Measurements from ENCODE around the gene GATAD2B. TPM values are rescaled to one million over a fixed set of nuclear protein-coding genes. Genes with fewer than 3 reads are reported as not detected.

GATAD2B gene
- total RNA-seq, 4 donors from 2014 or later: 22.0 to 40.7 (median 28.1) TPM

DNA sequence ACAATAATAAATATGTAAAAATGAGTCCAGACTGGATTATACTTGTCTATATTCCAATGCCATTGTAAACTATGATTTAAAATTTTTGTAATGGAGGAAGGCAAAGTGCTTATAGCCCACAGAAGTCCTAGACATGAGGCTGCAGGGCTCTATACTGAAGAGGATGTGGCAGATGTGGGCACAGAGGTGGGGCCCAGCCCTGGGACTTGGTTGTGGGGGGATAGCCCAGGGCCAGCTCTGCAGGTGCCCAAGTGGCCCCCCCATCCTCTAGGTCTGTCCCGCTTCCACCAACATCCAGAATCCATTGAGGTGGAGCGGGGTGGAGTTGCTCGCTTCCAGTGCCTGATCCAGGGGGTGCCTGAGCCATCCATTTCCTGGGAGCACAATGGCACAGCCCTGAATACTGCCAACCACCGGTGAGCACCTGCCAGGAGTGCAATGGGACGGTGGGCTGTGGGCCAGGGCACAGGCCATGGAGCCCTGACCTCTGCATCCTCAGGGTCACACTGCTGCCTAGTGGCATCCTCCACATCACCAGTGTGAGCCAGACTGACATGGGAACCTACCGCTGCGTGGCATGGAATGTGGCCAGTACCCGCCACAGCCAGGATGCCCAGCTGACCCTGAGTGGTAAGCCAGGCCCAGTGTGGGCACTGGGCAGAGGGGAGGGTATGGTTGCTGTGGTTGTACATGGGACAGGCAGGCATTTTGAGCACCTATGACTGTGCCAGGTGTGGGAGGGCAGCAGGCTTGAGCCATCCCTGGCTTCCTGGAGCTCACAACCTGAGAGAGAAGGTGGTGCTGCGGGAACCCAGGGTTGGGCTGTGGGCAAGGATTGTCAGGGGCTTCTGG is 126.6 kb downstream of the GATAD2B start:
- Histone ChIP-seq H3K4me3 (no peak overlapping the region), H3K4me1 (no peaks in the 10 kb centered on the region), H3K36me3 (no peaks in the 10 kb centered on the region), H3K27ac (no peak overlapping the region), H3K27me3 (no peaks in the 10 kb centered on the region), H3K9me3 (no peaks in the 10 kb centered on the region)
- in situ Hi-C loops (cut with MboI; ENCODE audit: low sequenced_read_pairs in 4 of 4) (loop anchor here (5.0 to 10.0 kb wide), 3 partner anchors 149 to 191 kb away; partner anchors contain the start of genes RAB13 (in 3 of the 4) and DENND4B (in 1 of the 4)), intact Hi-C loops (cut with DNase I; ENCODE audit: low total_unique reads) (loop anchor here (5.0 kb wide), 2 partner anchors 126 to 476 kb away; partner anchors contain the start of genes GATAD2B and HAX1)
- TF ChIP-seq, protein P1, sequence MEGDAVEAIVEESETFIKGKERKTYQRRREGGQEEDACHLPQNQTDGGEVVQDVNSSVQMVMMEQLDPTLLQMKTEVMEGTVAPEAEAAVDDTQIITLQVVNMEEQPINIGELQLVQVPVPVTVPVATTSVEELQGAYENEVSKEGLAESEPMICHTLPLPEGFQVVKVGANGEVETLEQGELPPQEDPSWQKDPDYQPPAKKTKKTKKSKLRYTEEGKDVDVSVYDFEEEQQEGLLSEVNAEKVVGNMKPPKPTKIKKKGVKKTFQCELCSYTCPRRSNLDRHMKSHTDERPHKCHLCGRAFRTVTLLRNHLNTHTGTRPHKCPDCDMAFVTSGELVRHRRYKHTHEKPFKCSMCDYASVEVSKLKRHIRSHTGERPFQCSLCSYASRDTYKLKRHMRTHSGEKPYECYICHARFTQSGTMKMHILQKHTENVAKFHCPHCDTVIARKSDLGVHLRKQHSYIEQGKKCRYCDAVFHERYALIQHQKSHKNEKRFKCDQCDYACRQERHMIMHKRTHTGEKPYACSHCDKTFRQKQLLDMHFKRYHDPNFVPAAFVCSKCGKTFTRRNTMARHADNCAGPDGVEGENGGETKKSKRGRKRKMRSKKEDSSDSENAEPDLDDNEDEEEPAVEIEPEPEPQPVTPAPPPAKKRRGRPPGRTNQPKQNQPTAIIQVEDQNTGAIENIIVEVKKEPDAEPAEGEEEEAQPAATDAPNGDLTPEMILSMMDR (IDR thresholded peaks at IDR 0.05 in 4 of 5, conservative IDR thresholded peaks at IDR 0.05 in 1 of 5): no peak
- TF ChIP-seq POLR2A (IDR thresholded peaks at IDR 0.05): no peak
- DNase-seq (no peak), ATAC-seq (no peak)

DNA sequence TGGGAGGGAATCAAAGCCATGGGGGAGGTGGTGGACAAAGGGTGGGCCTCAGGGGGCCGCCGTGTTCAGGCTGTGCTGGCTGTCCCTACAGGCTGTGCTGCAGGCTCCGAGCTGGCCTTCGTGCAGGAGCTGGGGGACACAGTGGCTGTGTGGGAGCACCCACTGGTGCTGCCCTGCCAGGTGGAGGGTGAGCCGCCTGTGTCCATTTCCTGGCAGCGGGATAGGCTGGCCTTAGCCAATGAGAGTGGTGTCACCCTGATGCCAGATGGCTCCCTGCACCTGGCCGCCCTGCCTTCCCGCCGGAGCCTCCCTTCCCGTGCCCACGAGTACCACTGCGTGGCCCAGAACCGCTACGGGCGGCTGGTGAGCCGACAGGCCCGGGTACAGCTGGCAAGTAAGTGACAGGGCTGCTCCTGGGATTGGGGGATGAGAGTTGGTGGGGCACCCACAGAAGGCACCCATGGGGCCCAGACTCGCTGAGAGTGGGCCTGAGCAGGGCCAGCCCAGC is 127.4 kb downstream of the GATAD2B start:
- Histone ChIP-seq H3K9me3 (no peaks in the 10 kb centered on the region), H3K27ac (no peak overlapping the region), H3K36me3 (no peaks in the 10 kb centered on the region), H3K27me3 (no peaks in the 10 kb centered on the region), H3K4me1 (peaks cover under 1 to 7% of the 10 kb centered on the region in 2 donors), H3K4me3 (no peak overlapping the region)
- intact Hi-C loops (cut with DNase I; ENCODE audit: low total_unique reads): loop anchor here (5.0 kb wide), 2 partner anchors 127 to 477 kb away; partner anchors contain the start of genes GATAD2B and HAX1
- TF ChIP-seq POLR2A (IDR thresholded peaks at IDR 0.05): no peak
- TF ChIP-seq, protein P1 (IDR thresholded peaks at IDR 0.05 in 4 of 5, conservative IDR thresholded peaks at IDR 0.05 in 1 of 5): no peak
- DNase-seq (no peak), ATAC-seq (no peak)
- in situ Hi-C loops (cut with MboI; ENCODE audit: low sequenced_read_pairs in 4 of 4): loop anchor here (5.0 to 10.0 kb wide), 3 partner anchors 149 to 192 kb away; partner anchors contain the start of genes RAB13 (in 3 of the 4) and DENND4B (in 1 of the 4)

DNA sequence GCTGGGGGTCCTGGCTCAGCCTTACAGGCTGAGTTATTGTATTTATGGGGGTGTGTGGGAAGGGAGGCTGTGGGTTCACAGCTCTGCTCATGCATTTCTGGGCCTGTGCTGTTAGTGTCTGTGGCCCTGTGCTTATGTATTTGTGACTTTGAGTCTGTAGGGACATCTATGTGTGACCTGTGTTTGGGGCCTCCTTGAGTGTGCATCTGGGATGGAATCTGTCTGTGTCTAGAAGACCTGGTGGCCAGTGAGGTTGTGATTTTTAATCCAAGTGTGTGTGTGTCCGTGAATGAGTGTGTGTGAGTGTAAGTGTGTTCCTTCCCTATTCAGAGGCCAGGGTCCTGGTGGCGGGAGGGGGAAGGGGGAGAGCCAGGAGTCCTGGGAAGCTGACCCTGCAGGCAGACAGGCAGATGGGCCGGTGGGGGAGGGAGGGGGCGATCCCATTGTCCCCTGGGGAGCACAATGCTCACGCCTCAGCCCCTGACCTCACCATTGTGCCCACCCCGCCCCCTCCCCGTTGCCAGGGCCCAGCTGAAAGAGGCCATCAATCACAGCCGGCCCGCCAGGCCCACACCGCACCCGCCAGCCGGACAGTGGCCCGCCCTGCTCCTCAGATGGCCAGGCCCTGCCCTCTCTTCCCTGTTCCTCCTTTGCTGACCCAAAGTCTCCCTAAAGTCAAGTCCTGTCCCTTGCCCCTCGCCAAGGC is 128.0 kb downstream of the GATAD2B start:
- H3K9me3 ChIP-seq: no peaks in the 10 kb centered on the region
- no peak overlapping the region for H3K4me3 ChIP-seq
- no peak for ATAC-seq
- no peak overlapping the region for H3K27ac ChIP-seq
- intact Hi-C loops (cut with DNase I; ENCODE audit: low total_unique reads): loop anchor here (5.0 kb wide), 2 partner anchors 128 to 478 kb away; partner anchors contain the start of genes GATAD2B and HAX1
- in situ Hi-C loops (cut with MboI; ENCODE audit: low sequenced_read_pairs in 4 of 4): loop anchor here (5.0 to 10.0 kb wide), 3 partner anchors 150 to 193 kb away; partner anchors contain the start of genes RAB13 (in 3 of the 4) and DENND4B (in 1 of the 4)
- no peak for TF ChIP-seq POLR2A (IDR thresholded peaks at IDR 0.05)
- TF ChIP-seq, protein P1 (IDR thresholded peaks at IDR 0.05 in 4 of 5, conservative IDR thresholded peaks at IDR 0.05 in 1 of 5): no peak
- no peaks in the 10 kb centered on the region for H3K36me3 ChIP-seq
- H3K4me1 ChIP-seq: peaks cover 6 to 12% of the 10 kb centered on the region in 2 donors
- no peaks in the 10 kb centered on the region for H3K27me3 ChIP-seq
- no peak for DNase-seq

DNA sequence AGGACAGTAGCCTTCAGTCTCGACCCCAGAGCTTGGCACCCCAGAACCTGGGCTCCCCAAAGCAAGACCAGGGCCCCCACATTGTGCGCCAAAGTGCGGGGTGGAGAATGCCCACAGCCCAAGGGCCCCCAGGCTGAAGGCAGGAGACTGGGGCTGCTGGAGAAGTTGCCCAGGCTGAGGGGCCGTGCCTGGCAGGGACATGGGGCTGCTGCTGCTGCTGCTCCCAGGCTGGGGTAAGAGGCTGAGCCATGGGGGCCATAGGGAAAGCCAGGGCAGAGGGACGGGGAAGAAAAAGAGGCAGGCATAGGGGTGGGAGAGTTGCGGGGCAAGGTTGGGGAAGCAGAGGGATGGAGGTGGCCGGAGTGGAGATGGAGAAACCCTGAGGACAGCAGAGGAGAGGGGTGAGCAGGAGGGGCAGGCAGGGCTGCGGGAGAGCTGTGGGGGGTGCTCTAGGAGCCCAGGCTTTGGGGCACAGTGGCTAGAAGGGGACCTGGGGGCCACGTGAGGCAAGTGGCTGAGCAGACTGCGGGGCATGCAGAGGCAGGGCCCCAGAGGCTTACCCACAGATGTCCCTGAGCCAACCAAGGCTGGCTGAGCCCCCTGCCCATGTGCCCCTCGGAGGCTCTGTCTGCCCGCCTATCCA is 128.7 kb downstream of the GATAD2B start:
- Histone ChIP-seq H3K4me3 (no peak overlapping the region), H3K9me3 (no peaks in the 10 kb centered on the region), H3K4me1 (peaks cover 11 to 18% of the 10 kb centered on the region in 2 donors), H3K36me3 (no peaks in the 10 kb centered on the region), H3K27me3 (no peaks in the 10 kb centered on the region), H3K27ac (no peak overlapping the region)
- in situ Hi-C loops (cut with MboI; ENCODE audit: low sequenced_read_pairs in 4 of 4) (loop anchor here in 2 of 4 donors (10.0 kb wide), 2 partner anchors 151 to 191 kb away; partner anchors contain the start of genes DENND4B (in 1 of the 2) and RAB13 (in 1 of the 2)), intact Hi-C loops (cut with DNase I; ENCODE audit: low total_unique reads) (no loop called here)
- no peak for ATAC-seq
- TF ChIP-seq POLR2A (IDR thresholded peaks at IDR 0.05): no peak
- TF ChIP-seq, protein P1 (IDR thresholded peaks at IDR 0.05 in 4 of 5, conservative IDR thresholded peaks at IDR 0.05 in 1 of 5): no peak
- DNase-seq: peak in 1 of 2 donors; percentile 11
